WI38 (cell line): Measurements from ENCODE around the gene NPHP4.
"Not testable (repeated sequence)": the region's sequence is repeated elsewhere in the genome, so short reads cannot be mapped to it uniquely, and the experiment has no call there.

Experiments used
- H3K4me3 ChIP-seq: 2 replicates; pipeline ENCODE4 v1.5.1; 2011; ENCODE audit warnings: low read depth, mild to moderate bottlenecking, control low read depth, low read length
- CTCF ChIP-seq: IDR thresholded peaks from 2 replicates; pipeline ENCODE4 v1.5.1; 2012; ENCODE audit warnings: low read depth, mild to moderate bottlenecking, control low read depth, low read length

NPHP4 gene

DNA sequence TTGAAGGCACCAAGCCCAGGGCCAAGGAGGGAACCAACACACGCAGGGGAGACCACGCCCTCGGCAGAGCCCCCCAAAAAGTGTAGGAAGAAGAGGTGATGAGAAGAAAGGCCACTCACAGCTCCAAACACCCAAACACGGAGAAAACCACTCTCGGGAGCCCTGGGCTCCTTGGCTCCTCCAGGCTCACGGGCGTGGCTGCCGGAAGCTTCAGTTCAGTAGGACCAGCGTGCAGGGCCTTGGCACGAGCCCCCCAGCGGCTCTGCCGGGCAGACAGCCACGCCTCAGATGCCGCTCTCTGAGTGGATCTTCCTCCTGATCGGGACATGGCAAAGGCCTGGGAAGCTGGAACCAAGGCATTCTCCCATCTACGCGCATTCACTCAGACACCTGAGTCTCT is 94.0 kb downstream of the NPHP4 start:
- no peak overlapping the region for H3K4me3 ChIP-seq
- TF ChIP-seq CTCF: no peak

DNA sequence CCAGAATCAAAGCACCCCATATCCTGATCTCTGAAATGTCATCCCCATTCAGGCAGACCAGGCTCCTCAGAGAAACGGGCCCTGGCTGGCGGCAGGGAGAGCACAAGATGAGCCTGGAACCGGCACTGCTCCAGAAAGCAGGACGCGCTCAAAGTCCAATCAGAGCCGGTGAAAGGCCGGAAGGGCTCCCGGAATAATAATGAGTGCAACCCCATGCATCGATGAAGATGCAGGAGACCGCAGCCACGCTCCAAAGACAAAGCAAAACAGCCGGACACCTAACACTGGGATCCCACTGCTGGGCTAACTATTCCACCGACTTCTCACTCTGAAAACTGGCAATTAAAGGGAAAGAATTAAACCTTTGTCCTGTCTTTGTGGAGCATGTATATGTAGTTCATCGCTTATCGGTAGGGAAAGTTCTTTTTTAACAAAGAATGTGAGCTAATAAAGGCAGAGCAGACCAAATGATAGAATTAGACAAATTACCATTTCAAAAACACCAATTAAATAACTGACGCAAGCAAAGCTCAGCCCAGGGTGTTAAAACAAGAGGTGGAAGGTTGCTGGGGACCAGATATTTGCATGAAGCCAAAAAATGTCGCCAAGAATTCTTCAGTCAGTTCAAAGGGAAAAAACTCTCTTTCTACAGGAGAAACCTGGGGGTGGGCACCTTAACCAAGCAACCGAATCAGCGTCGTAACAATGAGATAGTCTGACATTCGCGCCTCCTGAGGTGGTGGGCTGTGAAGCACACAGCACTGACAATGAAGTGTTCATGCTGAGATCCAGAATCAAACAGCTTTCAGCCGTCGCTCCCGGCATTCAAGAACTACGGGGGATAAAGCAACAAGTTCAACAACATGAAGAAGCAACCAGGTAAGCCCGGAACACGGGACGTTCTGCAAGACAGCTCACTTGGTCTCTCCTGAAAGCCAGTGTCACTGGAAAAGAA is 95.2 kb downstream of the NPHP4 start:
- no peak overlapping the region for H3K4me3 ChIP-seq
- no peak for TF ChIP-seq CTCF

- TF ChIP-seq CTCF: no peak
- H3K4me3 ChIP-seq: no peak overlapping the region
Observed at GRCh38 chr1:5895446-5896406, 96.5 kb downstream of the NPHP4 start.

- TF ChIP-seq CTCF: peak; percentile 27
- H3K4me3 ChIP-seq: not testable (repeated sequence)
Observed at GRCh38 chr1:5893699-5894278, 98.4 kb downstream of the NPHP4 start.

DNA sequence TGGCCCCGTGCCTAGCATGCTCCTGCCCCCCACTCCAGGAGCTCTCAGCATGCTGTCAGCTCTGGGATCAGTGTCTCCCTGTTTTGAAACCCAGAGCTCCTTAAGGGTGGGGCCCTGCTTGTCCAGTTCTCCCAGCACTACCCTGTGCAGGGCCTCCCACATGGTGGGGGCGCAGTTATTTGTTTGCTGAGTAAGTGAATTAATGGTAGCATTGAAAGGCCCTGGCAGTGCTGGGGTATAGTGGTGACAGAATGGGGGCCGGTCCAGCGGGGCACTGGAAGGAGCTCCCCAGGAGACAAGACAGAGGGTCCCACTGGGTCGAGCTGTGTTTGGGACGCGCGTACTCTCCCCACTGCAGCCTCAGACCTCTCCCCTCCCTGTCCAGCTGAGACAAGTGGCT is 99.9 kb downstream of the NPHP4 start:
- no peak for TF ChIP-seq CTCF
- H3K4me3 ChIP-seq: no peak overlapping the region

GRCh38 chr1:5891736-5892135 is 100.5 kb downstream of the NPHP4 start:
- H3K4me3 ChIP-seq: no peak overlapping the region
- TF ChIP-seq CTCF: no peak
